ENCODE results near the gene RPUSD4.

DNA sequence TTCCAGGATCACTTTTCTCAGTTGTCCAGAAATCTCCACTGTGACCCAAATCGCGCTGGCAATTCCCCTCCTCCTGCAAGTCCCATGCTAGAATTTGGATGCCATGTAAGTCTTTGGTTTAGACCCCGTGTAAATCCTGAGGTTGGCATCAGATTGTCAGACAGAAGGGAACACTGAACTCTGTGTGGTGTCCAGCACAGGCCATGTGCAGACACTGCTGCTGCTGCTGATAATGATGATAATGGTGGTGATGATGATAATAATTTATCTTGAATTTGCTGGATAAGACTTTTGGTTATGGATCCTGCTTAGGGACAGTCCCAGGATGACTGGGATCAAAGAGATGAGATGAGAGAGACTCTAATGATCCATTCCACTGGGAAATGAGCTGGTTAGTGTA lies 45.0 kb downstream of the RPUSD4 start:
- TF ChIP-seq, protein P1, sequence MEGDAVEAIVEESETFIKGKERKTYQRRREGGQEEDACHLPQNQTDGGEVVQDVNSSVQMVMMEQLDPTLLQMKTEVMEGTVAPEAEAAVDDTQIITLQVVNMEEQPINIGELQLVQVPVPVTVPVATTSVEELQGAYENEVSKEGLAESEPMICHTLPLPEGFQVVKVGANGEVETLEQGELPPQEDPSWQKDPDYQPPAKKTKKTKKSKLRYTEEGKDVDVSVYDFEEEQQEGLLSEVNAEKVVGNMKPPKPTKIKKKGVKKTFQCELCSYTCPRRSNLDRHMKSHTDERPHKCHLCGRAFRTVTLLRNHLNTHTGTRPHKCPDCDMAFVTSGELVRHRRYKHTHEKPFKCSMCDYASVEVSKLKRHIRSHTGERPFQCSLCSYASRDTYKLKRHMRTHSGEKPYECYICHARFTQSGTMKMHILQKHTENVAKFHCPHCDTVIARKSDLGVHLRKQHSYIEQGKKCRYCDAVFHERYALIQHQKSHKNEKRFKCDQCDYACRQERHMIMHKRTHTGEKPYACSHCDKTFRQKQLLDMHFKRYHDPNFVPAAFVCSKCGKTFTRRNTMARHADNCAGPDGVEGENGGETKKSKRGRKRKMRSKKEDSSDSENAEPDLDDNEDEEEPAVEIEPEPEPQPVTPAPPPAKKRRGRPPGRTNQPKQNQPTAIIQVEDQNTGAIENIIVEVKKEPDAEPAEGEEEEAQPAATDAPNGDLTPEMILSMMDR (conservative IDR thresholded peaks at IDR 0.05): no peak
- no peak for TF ChIP-seq ZFX (IDR thresholded peaks at IDR 0.05)

Data from C4-2B (cell line).